B cell (primary cell): ENCODE measurements around the gene SULT1A2.

Experiments
- CTCF ChIP-seq: fragments of 200-600 bp; IDR thresholded peaks from one replicate; pipeline ENCODE4 v1.8.0; 2022; ENCODE audit warnings: antibody characterized with exemption, mild to moderate bottlenecking
- EZH2 ChIP-seq: IDR thresholded peaks from 2 replicates; pipeline ENCODE4 v1.6.1; 2012; ENCODE audit warnings: borderline replicate concordance, low read depth, mild to moderate bottlenecking, moderate library complexity, low read length; ENCODE audit not compliant: insufficient read depth, poor library complexity, severe bottlenecking

DNA sequence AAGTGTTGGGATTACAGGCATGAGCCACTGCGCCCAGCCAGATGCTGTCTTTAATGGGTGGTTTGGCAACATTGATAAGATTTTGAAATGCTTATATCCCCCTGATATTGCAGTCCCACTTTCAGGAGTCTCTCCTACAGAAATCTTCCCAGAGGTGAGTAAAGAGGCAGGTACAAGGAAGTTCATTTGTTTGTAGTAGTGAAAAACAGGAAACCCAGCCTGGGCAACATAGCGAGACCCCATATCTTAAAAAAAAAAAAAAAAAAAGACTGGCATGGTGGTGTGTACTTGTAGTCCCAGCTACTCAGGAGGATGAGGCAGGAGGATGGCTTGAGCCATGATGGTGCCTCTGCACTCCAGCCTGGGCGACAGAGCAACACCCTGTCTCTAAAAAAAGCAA lies 51.9 kb downstream of the SULT1A2 start:
- TF ChIP-seq CTCF (no peak), EZH2 (no peak)
